HG03097 (cell line): ENCODE data around the gene RALBP1.

ENCODE experiments used
- ATAC-seq: cut with Tn5 transposase; IDR thresholded peaks from one replicate; pipeline ENCODE4 v1.9.1; 2021; ENCODE audit not compliant: unreplicated experiment, low FRiP score

Gene RALBP1

DNA sequence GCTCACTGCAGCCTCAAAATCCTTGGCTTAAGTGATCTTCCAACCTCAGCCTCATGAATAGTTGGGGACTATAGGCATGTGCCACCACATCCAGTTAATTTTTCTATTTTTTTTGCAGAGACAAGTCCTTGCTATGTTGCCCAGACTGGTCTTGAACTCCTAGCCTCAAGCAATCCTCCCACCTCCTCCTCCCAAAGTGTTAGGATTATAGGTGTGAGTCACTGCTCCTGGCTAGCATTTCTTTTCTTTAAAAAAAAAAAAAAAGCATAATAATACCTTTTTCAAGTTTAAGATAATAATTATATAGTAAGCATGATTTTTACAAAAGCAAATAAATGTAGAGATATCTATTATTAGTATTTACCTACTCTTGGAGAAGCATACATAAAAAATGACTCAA lies 103.0 kb downstream of the RALBP1 start:
- no peak for ATAC-seq

GRCh38 chr18:9581667-9582066 lies 106.4 kb downstream of the RALBP1 start:
- no peak for ATAC-seq

GRCh38 chr18:9586814-9587213 lies 111.5 kb downstream of the RALBP1 start:
- no peak for ATAC-seq
